Measurements from ENCODE around the gene PDCD4. TPM values are rescaled to one million over a fixed set of nuclear protein-coding genes. Genes with fewer than 3 reads are reported as not detected.

Gene PDCD4
- total RNA-seq (2014; rRNA removed; shearing (Covaris generic)) (59.0 and 70.6 TPM in 2 replicates), total RNA-seq (2022) (116 and 131 TPM in 2 replicates), Bru-seq, nascent RNA (percentile 94 among the genes with signal in this experiment), BruChase-seq, experiment 1, labeled RNA remaining after a 6-hour chase (percentile 91 among the genes with signal in this experiment), BruChase-seq, experiment 2, labeled RNA remaining after a 2-hour chase (percentile 90 among the genes with signal in this experiment)
- long read RNA-seq, transcript PDCD4-201 (12 exons, 3,602 nt) = major isoform, 129 of 204 reads
- long read RNA-seq, transcript PDCD4-202 (13 exons, 3,697 nt) = minor isoform, 9 of 204 reads
- long read RNA-seq, partial matches to known transcripts = 14 of 204 reads
- long read RNA-seq, other reads (novel, unspliced or antisense) = 52 of 204 reads

DNA sequence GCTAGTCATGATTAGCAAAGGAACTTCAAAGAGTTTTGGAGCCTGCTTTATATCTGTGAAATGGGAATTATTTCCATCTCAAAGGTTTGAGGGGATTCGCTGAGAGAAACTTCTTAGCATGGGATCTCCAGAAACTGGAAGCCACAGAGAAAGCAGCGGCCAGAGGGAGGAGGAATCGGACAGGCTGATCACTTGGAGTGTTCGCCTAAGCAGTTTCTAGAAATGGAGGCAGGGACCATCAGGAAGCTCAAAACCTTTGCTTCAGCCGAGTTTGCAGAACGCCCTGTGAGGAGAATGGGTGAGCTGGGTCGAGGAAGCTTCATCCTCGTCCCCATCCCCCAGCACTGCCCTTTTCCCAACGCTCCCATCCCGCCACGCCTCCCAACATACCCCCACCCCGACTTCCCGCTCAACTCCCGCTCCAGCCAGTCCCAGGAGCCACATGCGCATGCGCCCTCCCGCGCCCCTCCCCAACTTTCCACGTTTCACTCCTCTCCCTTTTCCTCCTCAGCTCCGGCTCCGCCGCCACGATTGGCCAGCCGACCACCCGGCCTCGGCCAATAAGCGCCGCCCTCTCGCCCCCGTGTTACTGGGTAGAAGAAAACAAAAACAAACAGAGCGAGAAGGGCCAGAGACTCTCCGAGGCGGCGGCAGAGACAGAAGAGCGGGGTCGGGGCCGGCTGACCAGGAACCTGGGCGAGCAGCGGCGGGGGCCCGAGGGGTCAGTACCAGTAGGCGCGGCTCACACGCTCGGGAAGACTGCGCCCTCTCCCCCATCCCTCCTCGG lies at the start of gene PDCD4:
TSS of gene PDCD4 (plus strand) at position 631 of the 787 bp plus-strand sequence. CDS start 4,100 bp downstream, outside the sequence.
- H2AFZ ChIP-seq (ENCODE audit: low read length) = peak within 1 kb of the TSS; percentile 24; the same call in 1 of the 2 replicates
- H3K9me3 ChIP-seq (ENCODE audit: low read length) = peaks cover 12% of the 10 kb centered on the region; the same call in 1 of the 2 replicates
- DNase-seq (ENCODE audit: low spot score) = peak; percentile 93
- peaks cover 47% of the 10 kb centered on the region for H3K79me2 ChIP-seq (ENCODE audit: insufficient read depth, low read depth, low read length)
- BruUV-seq (replicated peaks) = TSS peak; percentile 89
- CTCF ChIA-PET (ENCODE audit: unreplicated experiment) = no interaction called here
- H3K4me3 ChIP-seq (ENCODE audit: low read depth, low read length, poor library complexity, severe bottlenecking) = peak within 1 kb of the TSS; percentile 74
- POLR2A ChIA-PET = interaction anchor here (0.5 to 1.3 kb wide), 14 partner anchors 8 to 148 kb away, joined by 3 to 18 read pairs (median 4); no protein-coding TSS in a partner anchor
- no peaks in the 10 kb centered on the region for H3K9me2 ChIP-seq (ENCODE audit: insufficient read depth, low read length)
- intact Hi-C loops (cut with micrococcal nuclease; ENCODE audit: unreplicated experiment) = loop anchor here (1.0 to 5.0 kb wide), 4 partner anchors 29 to 219 kb away; no protein-coding TSS in a partner anchor
- no peak for TF ChIP-seq EZH2phosphoT487 (IDR thresholded peaks at IDR 0.05; ENCODE audit: borderline replicate concordance, low read depth, low read length)
- TF ChIP-seq, protein P1, sequence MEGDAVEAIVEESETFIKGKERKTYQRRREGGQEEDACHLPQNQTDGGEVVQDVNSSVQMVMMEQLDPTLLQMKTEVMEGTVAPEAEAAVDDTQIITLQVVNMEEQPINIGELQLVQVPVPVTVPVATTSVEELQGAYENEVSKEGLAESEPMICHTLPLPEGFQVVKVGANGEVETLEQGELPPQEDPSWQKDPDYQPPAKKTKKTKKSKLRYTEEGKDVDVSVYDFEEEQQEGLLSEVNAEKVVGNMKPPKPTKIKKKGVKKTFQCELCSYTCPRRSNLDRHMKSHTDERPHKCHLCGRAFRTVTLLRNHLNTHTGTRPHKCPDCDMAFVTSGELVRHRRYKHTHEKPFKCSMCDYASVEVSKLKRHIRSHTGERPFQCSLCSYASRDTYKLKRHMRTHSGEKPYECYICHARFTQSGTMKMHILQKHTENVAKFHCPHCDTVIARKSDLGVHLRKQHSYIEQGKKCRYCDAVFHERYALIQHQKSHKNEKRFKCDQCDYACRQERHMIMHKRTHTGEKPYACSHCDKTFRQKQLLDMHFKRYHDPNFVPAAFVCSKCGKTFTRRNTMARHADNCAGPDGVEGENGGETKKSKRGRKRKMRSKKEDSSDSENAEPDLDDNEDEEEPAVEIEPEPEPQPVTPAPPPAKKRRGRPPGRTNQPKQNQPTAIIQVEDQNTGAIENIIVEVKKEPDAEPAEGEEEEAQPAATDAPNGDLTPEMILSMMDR (conservative IDR thresholded peaks at IDR 0.05; ENCODE audit: low read length) = no peak
- peak within 1 kb of the TSS; percentile 92 for H3K4me2 ChIP-seq (ENCODE audit: low read length)
- H4K20me1 ChIP-seq (ENCODE audit: insufficient read depth, low read length) = no peaks in the 10 kb centered on the region
- peaks cover 12% of the 10 kb centered on the region for H3K36me3 ChIP-seq (ENCODE audit: insufficient read depth, low read length)
- peak within 1 kb of the TSS; percentile 92 for H3K27ac ChIP-seq (ENCODE audit: low read depth, low read length, poor library complexity, severe bottlenecking)
- peaks cover 69% of the 10 kb centered on the region for H3K4me1 ChIP-seq (ENCODE audit: insufficient read depth, low read length, poor library complexity, severe bottlenecking)

DNA sequence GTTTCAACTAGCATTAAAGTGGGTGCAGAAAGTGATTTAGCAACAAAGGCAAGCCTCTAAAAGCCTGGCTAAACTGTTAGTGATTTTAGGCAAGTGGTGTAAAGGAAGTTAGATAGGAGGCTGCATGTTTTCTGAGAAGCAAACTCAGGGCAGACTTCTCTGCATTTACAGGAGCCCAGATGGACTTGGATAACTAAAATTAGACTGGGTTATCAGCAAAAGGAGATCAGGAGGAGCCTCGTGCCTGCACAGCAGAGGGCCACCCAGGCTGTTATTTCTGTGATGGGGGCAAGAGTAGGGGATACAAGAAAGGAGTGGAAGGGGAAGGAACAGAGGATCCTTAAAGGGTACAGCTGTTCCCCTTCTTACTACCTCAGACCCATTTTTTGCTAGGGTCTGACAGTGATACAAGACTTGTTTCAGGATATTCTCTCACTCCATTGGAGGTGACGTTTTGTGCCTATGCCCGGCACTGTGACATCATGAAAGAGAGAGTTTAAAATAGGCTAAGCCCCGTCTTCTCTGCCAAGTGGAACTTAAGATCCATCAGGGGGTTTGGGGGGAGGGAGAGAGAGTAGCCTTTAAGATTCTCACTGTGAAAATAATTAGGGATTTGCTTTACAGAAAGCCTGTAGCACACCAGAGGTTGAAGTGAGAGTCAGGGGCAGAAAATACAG lies 49.6 kb upstream of the PDCD4 start:
- intact Hi-C loops (cut with micrococcal nuclease; ENCODE audit: unreplicated experiment) = no loop called here
- CTCF ChIA-PET (ENCODE audit: unreplicated experiment) = no interaction called here
- BruUV-seq (replicated peaks) = no TSS peak

More for the DNA sequence above, 49.6 kb upstream of the PDCD4 start:
- H3K4me3 ChIP-seq (ENCODE audit: low read depth, low read length, poor library complexity, severe bottlenecking) = no peak overlapping the region
- POLR2A ChIA-PET = interaction anchor here (1.1 to 1.6 kb wide), 5 partner anchors 13 to 21 kb away, joined by 3 to 7 read pairs (median 5); no protein-coding TSS in a partner anchor
- H3K9me3 ChIP-seq (ENCODE audit: low read length) = no peaks in the 10 kb centered on the region
- no peaks in the 10 kb centered on the region for H4K20me1 ChIP-seq (ENCODE audit: insufficient read depth, low read length)
- no peaks in the 10 kb centered on the region for H3K9me2 ChIP-seq (ENCODE audit: insufficient read depth, low read length)
- 0 out of 2 replicates have a peak overlapping the region, but pooled peaks have one; percentile 2 for H3K4me2 ChIP-seq (ENCODE audit: low read length)
- H2AFZ ChIP-seq (ENCODE audit: low read length) = peak overlapping the region; percentile 7; the same call in 1 of the 2 replicates
- peaks cover 42% of the 10 kb centered on the region for H3K4me1 ChIP-seq (ENCODE audit: insufficient read depth, low read length, poor library complexity, severe bottlenecking)
- no peak for DNase-seq (ENCODE audit: low spot score)
- H3K36me3 ChIP-seq (ENCODE audit: insufficient read depth, low read length) = no peaks in the 10 kb centered on the region
- no peaks in the 10 kb centered on the region for H3K79me2 ChIP-seq (ENCODE audit: insufficient read depth, low read depth, low read length)
- no peak for TF ChIP-seq EZH2phosphoT487 (IDR thresholded peaks at IDR 0.05; ENCODE audit: borderline replicate concordance, low read depth, low read length)
- TF ChIP-seq, protein P1 (conservative IDR thresholded peaks at IDR 0.05; ENCODE audit: low read length) = no peak
- no peak overlapping the region for H3K27ac ChIP-seq (ENCODE audit: low read depth, low read length, poor library complexity, severe bottlenecking)
